Adipose tissue (tissue), 3 donors: ENCODE results near the gene MLN. TPM values are rescaled to one million over a fixed set of nuclear protein-coding genes. Genes with fewer than 3 reads are reported as not detected.

Source experiments
- H3K27ac ChIP-seq: one replicate; pipeline ENCODE4 v1.5.1; 2013; ENCODE audit warnings: low read depth, low read length
- WGBS, 3 donors: extraction: QIAGEN DNeasy Blood & Tissue Kit; methylation state at CpG; one replicate each; pipeline ENCODE4 v1.1.7; 2013; 5-methylcytosine and 5-hydroxymethylcytosine counted together
- polyA plus RNA-seq, 3 donors: library from polyadenylated mRNA; stranded (reverse); fragments of 200-250 nt; gene quantifications; one replicate each; pipeline ENCODE4 v1.2.3, GENCODE V29; 2013
- donor health status: healthy with polysubstance abuse.
- donor health status: Bipolar disorder and iron deficiency.
- donor health status: healthy.

The MLN gene
- not detected for polyA plus RNA-seq

GRCh38 chr6:33803571-33804053 lies at the start of gene MLN:
TSS of gene MLN (minus strand) at chr6:33804003. CDS start at chr6:33801163, 2,840 bp downstream.
- 76 to 84% (median 77%) methylated on average over 14 of the region's 14 CpGs for WGBS, 3 donors
- H3K27ac ChIP-seq, result no peak within 1 kb of the TSS

- WGBS, 3 donors, result 76 to 85% (median 79%) methylated on average over 4 of the region's 4 CpGs
Measured at GRCh38 chr6:33853026-33853425, 49.2 kb upstream of the MLN start.

GRCh38 chr6:33851959-33852358 lies 48.2 kb upstream of the MLN start:
- H3K27ac ChIP-seq, result no peak overlapping the region
- WGBS, 3 donors, result 21 to 39% (median 38%) methylated on average over 8 of the region's 8 CpGs

More at GRCh38 chr6:33853026-33853425, 49.2 kb upstream of the MLN start:
- no peak overlapping the region for H3K27ac ChIP-seq

- H3K27ac ChIP-seq, result no peak overlapping the region
- 83 to 92% (median 90%) methylated on average over 10 of the region's 10 CpGs for WGBS, 3 donors
Measured at GRCh38 chr6:33850869-33851541, 47.2 kb upstream of the MLN start.

- H3K27ac ChIP-seq, result no peak overlapping the region
- 71 to 87% (median 80%) methylated on average over 3 of the region's 3 CpGs for WGBS, 3 donors
Measured at GRCh38 chr6:33850296-33850695, 46.5 kb upstream of the MLN start.

- 88 to 94% (median 93%) methylated on average over 9 of the region's 9 CpGs for WGBS, 3 donors
- H3K27ac ChIP-seq, result no peak overlapping the region
Measured at GRCh38 chr6:33849500-33850075, 45.8 kb upstream of the MLN start.

- WGBS, 3 donors, result 65 to 90% (median 85%) methylated on average over 3 of the region's 3 CpGs
Measured at GRCh38 chr6:33848484-33848883, 44.7 kb upstream of the MLN start.

GRCh38 chr6:33847867-33848266 lies 44.1 kb upstream of the MLN start:
- no peak overlapping the region for H3K27ac ChIP-seq
- WGBS, 3 donors, result 65 to 89% (median 87%) methylated on average over 1 of the region's 1 CpG

More at GRCh38 chr6:33848484-33848883, 44.7 kb upstream of the MLN start:
- no peak overlapping the region for H3K27ac ChIP-seq

GRCh38 chr6:33847078-33847477 lies 43.3 kb upstream of the MLN start:
- WGBS, 3 donors, result 85 to 95% (median 92%) methylated on average over 6 of the region's 6 CpGs

GRCh38 chr6:33846226-33846625 lies 42.4 kb upstream of the MLN start:
- H3K27ac ChIP-seq, result no peak overlapping the region
- 86 to 92% (median 92%) methylated on average over 2 of the region's 2 CpGs for WGBS, 3 donors

More at GRCh38 chr6:33847078-33847477, 43.3 kb upstream of the MLN start:
- H3K27ac ChIP-seq, result no peak overlapping the region

GRCh38 chr6:33845031-33845745 lies 41.4 kb upstream of the MLN start:
- H3K27ac ChIP-seq, result no peak overlapping the region
- WGBS, 3 donors, result 52 to 65% (median 53%) methylated on average over 4 of the region's 4 CpGs

GRCh38 chr6:33843131-33844121 lies 39.6 kb upstream of the MLN start:
- H3K27ac ChIP-seq, result no peak overlapping the region
- 59 to 62% (median 61%) methylated on average over 23 to 24 of the region's 24 CpGs for WGBS, 3 donors

- 86 to 96% (median 95%) methylated on average over 4 of the region's 4 CpGs for WGBS, 3 donors
- no peak overlapping the region for H3K27ac ChIP-seq
Measured at GRCh38 chr6:33841868-33842267, 38.1 kb upstream of the MLN start.

GRCh38 chr6:33841070-33841469 lies 37.3 kb upstream of the MLN start:
- 92 to 97% (median 95%) methylated on average over 3 of the region's 3 CpGs for WGBS, 3 donors
- no peak overlapping the region for H3K27ac ChIP-seq

- no peak overlapping the region for H3K27ac ChIP-seq
- 50 to 60% (median 51%) methylated on average over 12 of the region's 12 CpGs for WGBS, 3 donors
Measured at GRCh38 chr6:33840048-33840926, 36.5 kb upstream of the MLN start.

- H3K27ac ChIP-seq, result no peak overlapping the region
- 58 to 67% (median 59%) methylated on average over 11 of the region's 11 CpGs for WGBS, 3 donors
Measured at GRCh38 chr6:33839399-33840047, 35.7 kb upstream of the MLN start.

- 63 to 80% (median 69%) methylated on average over 10 of the region's 10 CpGs for WGBS, 3 donors
- no peak overlapping the region for H3K27ac ChIP-seq
Measured at GRCh38 chr6:33838983-33839382, 35.2 kb upstream of the MLN start.
